Tibial nerve (tissue), 4 donors: Measurements from ENCODE around the gene MPV17.

ENCODE experiments used
- EP300 ChIP-seq, 2 donors: sonication (generic); formaldehyde crosslinking; IDR thresholded peaks; one replicate each; pipeline ENCODE4 v1.6.1; 2017; ENCODE audit warnings: antibody characterized with exemption in 2 of 2, mild to moderate bottlenecking in 1 of 2
- POLR2A ChIP-seq, 2 donors: fragments of 450-650 bp; IDR thresholded peaks; one replicate each; pipeline ENCODE4 v1.6.1; 2017; ENCODE audit warnings: antibody characterized with exemption in 2 of 2, mild to moderate bottlenecking in 2 of 2, moderate library complexity in 2 of 2
- TF ChIP-seq, protein P1 (sequence below), 5 experiments: fragments of 200-600 bp in 3 of 5; fragments of 450-650 bp in 2 of 5; sonication (generic) in 3 of 5; IDR thresholded peaks; one replicate each; pipeline ENCODE4 v1.5.1; 2016 to 2019; ENCODE audit warnings: antibody characterized with exemption in 5 of 5, mild to moderate bottlenecking in 3 of 5, moderate library complexity in 2 of 5

DNA sequence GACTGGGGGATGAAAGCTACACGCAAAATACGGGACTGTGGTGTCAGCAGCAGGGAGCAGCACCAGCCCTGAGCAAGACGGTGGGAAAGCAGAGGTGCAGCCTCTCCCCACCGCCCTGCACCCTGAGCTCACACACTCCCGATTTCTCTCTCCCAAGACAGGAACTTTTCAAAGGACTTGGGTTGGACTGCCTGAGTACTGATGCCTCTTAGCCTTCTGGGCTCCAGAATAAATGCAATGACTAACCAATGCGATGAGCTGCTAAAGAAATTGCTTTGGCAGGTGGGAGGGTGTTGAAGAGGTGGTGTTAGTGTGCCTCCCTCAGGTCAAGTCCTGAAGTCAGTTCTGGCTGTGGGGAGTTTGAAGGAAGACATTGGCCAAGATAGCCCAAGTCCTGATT lies 31.0 kb downstream of the MPV17 start:
- TF ChIP-seq, protein P1, sequence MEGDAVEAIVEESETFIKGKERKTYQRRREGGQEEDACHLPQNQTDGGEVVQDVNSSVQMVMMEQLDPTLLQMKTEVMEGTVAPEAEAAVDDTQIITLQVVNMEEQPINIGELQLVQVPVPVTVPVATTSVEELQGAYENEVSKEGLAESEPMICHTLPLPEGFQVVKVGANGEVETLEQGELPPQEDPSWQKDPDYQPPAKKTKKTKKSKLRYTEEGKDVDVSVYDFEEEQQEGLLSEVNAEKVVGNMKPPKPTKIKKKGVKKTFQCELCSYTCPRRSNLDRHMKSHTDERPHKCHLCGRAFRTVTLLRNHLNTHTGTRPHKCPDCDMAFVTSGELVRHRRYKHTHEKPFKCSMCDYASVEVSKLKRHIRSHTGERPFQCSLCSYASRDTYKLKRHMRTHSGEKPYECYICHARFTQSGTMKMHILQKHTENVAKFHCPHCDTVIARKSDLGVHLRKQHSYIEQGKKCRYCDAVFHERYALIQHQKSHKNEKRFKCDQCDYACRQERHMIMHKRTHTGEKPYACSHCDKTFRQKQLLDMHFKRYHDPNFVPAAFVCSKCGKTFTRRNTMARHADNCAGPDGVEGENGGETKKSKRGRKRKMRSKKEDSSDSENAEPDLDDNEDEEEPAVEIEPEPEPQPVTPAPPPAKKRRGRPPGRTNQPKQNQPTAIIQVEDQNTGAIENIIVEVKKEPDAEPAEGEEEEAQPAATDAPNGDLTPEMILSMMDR (IDR thresholded peaks at IDR 0.05), result no peak
- TF ChIP-seq POLR2A (IDR thresholded peaks at IDR 0.05) (no peak), EP300 (IDR thresholded peaks at IDR 0.05) (no peak)
